Inflammatory macrophage (primary cell): ENCODE measurements around the gene LRCH3.
"Not testable (repeated sequence)": the region's sequence is repeated elsewhere in the genome, so short reads cannot be mapped to it uniquely, and the experiment has no call there.

Experiments used
- DNase-seq, 2 donors: peaks; one replicate each; pipeline ENCODE4 v3.0.0-alpha.2; 2020 to 2022

LRCH3 gene

GRCh38 chr3:197888511-197888910 lies 97.5 kb downstream of the LRCH3 start:
- DNase-seq = no peak

GRCh38 chr3:197889204-197889930 lies 98.3 kb downstream of the LRCH3 start:
- DNase-seq = no peak

GRCh38 chr3:197890693-197891092 lies 99.6 kb downstream of the LRCH3 start:
- no peak for DNase-seq

GRCh38 chr3:197892162-197892561 lies 101.1 kb downstream of the LRCH3 start:
- peak in 1 of 2 donors; percentile 6 for DNase-seq

GRCh38 chr3:197896421-197896820 lies 105.4 kb downstream of the LRCH3 start:
- DNase-seq = no peak

- DNase-seq = no peak
Observed at GRCh38 chr3:197899833-197900478, 108.9 kb downstream of the LRCH3 start.

- DNase-seq = no peak
Observed at GRCh38 chr3:197901626-197902025, 110.6 kb downstream of the LRCH3 start.

- peak; percentile 80 to 88 for DNase-seq
Observed at GRCh38 chr3:197906023-197906849, 115.2 kb downstream of the LRCH3 start.

GRCh38 chr3:197906850-197907187 lies 115.8 kb downstream of the LRCH3 start:
- DNase-seq = no peak

GRCh38 chr3:197907196-197907595 lies 116.1 kb downstream of the LRCH3 start:
- no peak for DNase-seq

- DNase-seq = not testable (repeated sequence)
Observed at GRCh38 chr3:197908550-197908949, 117.5 kb downstream of the LRCH3 start.

- DNase-seq = no peak
Observed at GRCh38 chr3:197908957-197909701, 118.1 kb downstream of the LRCH3 start.

- DNase-seq = peak in 1 of 2 donors; percentile 5
Observed at GRCh38 chr3:197912741-197913476, 121.9 kb downstream of the LRCH3 start.

- no peak for DNase-seq
Observed at GRCh38 chr3:197913641-197914380, 122.8 kb downstream of the LRCH3 start.

- not testable (repeated sequence) for DNase-seq
Observed at GRCh38 chr3:197921429-197922275, 130.6 kb downstream of the LRCH3 start.

- no peak for DNase-seq
Observed at GRCh38 chr3:197926418-197926817, 135.4 kb downstream of the LRCH3 start.

GRCh38 chr3:197927578-197927977 lies 136.5 kb downstream of the LRCH3 start:
- DNase-seq = not testable (repeated sequence)

GRCh38 chr3:197936819-197937384 lies 145.8 kb downstream of the LRCH3 start:
- DNase-seq = no peak
